ENCODE measurements around the gene SEC31A.
"Not testable (repeated sequence)": the region's sequence is repeated elsewhere in the genome, so short reads cannot be mapped to it uniquely, and the experiment has no call there.

Gene SEC31A

DNA sequence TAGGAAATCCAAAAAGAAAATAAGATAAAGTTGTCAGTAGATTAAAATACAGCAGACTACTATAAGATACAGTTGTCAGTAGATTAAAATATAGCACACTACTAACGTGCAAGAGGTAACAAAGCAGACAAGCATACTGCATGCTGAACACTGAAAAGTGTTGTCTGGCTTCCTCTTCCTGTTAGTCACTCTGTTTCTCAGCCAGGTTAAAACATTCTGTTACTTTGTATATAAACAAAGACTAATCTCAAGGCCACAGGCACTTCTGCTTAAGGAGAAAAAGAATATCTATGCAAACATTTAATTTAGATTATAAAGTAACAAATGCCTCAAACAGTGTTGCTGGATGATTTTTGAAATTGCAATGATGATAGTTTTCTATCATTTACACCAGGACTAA, 51.3 kb downstream of the SEC31A start:
- no peak for DNase-seq (ENCODE audit: low read depth)

- no peak for DNase-seq (ENCODE audit: low read depth)
Measured at GRCh38 chr4:82833696-82834313, 57.1 kb downstream of the SEC31A start.

GRCh38 chr4:82833060-82833459, 57.9 kb downstream of the SEC31A start:
- not testable (repeated sequence) for DNase-seq (ENCODE audit: low read depth)

DNA sequence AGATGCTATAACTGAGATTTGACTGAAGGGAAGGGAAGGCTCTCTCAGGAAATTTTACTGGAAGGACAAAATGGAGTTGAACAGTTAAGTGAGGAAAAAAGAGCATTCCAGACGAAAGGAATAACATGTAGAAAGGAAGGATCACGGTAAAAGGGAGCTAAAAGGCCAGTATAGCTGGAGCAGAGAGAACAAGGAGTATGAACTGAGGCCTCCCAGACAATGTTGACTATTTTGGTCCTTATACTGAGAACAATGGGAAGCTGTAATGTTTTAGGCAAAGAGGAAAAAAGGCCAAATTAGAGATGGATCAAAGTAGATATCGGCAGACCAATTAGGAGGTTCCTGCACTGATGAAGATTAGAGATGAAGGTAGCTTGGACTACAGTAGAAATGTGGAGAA, 65.5 kb downstream of the SEC31A start:
- no peak for DNase-seq (ENCODE audit: low read depth)

DNA sequence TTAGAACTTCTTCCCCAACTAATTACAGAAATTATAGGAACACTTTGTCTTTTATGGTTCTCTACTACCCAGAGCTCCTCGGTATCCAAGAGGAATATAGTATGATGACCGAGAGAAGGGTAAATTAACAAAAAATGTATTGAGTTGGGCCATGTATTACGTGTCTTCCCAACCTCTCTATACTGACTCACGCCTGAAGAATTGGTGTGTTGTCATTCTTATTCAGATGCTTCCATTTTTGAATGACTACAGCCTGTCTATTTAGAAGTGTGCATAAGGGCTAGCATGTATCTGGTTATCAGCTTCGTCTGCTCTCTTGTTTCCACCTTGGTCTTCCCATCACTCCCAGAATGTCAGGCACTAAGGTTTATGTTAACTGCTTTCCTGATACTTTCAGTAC, 67.9 kb downstream of the SEC31A start:
- no peak for DNase-seq (ENCODE audit: low read depth)

DNA sequence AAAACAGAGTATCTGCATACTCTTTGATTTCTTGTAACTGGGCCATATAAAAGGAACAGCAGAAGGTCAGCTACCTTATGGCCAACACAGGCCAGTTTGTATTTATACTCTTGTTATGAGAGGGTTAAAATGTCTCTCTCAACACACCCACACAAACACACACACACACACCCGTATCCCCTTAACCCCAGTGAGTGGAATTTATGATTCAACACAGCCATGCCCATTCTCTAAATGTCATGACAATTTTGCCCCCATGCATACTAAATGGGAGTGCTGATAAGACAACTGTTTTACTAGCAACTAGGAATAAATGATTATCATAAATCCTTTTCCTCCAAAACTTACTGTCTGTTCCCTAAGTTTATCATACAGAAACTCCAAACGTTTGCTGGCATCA, 70.3 kb downstream of the SEC31A start:
- no peak for DNase-seq (ENCODE audit: low read depth)

- no peak for DNase-seq (ENCODE audit: low read depth)
Measured at GRCh38 chr4:82818664-82819662, 72.0 kb downstream of the SEC31A start.

- not testable (repeated sequence) for DNase-seq (ENCODE audit: low read depth)
Measured at GRCh38 chr4:82816874-82817273, 74.1 kb downstream of the SEC31A start.

- DNase-seq (ENCODE audit: low read depth), result no peak
Measured at GRCh38 chr4:82814034-82814433, 76.9 kb downstream of the SEC31A start.

DNA sequence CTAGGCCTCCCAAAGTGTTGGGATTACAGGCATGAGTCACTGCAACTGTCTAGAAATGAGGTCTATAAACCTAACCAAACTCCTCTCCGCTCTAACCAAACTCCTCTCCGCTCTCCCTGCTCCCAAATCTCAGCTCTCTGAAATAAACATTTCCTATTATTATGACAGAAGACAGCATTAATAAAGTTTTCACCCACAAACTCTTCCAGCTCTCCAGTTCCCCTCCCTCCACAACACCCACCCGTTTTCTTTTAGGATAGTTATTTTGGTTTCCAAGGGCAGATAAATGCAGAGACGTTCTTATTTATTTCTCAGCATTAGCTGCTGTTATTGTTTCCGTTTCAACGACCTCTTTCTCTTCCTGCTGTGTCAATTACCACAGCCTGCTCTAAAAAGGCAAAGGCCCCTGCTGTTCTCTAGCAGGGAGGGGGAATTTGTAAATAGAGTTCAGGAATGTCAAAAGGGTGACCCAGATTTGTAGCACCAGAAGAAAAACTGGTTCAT, 79.1 kb downstream of the SEC31A start:
- no peak for DNase-seq (ENCODE audit: low read depth)

- DNase-seq (ENCODE audit: low read depth), result no peak
Measured at GRCh38 chr4:82811392-82811791, 79.6 kb downstream of the SEC31A start.

GRCh38 chr4:82810176-82810575, 80.8 kb downstream of the SEC31A start:
- DNase-seq (ENCODE audit: low read depth), result no peak

DNA sequence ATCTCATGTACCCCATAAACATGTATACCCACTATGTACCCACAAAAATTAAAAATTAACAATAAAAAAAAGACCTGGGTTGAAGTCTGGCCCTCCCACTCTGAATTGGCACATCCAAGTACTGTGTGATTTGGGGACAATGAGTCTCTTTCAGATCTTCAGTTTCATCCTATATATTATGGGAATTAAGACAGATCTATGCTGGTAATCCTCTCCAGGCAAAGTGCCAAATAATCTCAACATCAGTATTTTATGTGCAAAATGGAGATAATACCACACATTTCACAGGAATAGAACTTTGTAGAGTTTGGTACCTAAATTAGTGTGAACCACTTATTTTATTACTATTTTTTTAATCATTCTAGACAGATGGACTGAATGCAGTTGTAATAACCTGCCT, 81.3 kb downstream of the SEC31A start:
- no peak for DNase-seq (ENCODE audit: low read depth)

DNA sequence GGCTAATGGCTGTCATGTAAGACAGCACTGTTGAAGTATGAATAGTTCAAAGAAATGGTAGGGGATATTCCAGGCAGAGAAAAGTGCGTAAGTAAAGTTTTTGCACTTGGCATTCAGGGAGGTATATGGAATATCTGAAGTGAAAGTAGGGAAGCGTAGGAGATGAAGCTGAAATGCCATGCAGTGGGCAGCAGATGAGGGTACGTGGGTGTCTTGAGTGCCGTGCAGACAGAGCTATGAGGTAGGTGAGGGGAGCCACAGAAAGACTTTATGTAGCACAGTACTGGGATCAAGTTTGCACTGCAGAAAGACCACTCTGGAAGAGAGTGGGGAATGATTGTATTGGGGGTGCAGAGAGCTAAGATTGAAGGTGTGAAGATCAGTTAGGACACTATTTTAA, 87.2 kb downstream of the SEC31A start:
- DNase-seq (ENCODE audit: low read depth), result no peak

DNA sequence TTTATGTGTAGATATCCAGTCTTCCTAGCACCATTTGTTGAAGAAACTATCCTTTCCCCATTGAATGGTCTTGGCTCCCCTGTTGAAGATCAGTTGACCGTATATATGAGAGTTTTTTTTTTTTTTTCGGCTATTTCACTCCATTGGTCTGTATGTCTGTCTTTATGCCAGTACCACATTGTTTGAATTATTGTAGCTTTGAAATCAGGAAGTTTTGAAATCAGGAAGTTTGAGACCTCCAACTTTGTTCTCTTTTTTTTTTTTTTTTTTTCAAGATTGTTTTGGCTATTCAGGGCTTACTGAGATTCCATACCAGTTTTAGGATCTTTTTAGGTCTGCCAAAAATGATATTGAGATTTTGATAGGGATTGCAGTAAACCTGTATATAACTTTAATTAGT, 88.0 kb downstream of the SEC31A start:
- no peak for DNase-seq (ENCODE audit: low read depth)

DNA sequence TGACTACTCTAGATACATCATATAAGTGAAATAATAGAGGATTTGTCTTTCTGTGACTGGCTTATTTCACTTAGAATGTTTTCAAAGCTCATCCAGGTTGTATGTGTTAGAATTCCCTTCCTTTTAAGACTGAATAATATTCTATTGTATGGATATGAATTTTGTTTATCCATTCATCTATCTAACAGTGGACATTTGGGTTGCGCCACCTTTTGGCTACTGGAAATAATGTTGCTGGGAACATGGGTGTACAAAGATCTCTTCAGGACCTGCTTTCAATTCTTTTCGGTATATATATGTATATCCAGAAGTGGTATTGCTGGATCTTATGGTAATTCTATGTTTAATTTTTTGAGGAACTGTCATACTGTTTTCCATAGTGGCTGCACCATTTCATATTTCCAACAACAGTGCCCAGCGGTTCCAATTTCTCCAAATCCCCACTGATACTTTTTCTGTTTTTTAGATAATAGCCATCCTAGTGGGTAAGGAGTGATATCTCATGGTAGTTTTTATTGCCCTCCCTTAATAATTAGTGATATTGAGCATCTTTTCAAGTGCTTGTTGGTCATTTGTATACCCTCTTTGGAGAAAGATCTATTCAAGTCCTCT, 88.9 kb downstream of the SEC31A start:
- DNase-seq (ENCODE audit: low read depth), result no peak

DNA sequence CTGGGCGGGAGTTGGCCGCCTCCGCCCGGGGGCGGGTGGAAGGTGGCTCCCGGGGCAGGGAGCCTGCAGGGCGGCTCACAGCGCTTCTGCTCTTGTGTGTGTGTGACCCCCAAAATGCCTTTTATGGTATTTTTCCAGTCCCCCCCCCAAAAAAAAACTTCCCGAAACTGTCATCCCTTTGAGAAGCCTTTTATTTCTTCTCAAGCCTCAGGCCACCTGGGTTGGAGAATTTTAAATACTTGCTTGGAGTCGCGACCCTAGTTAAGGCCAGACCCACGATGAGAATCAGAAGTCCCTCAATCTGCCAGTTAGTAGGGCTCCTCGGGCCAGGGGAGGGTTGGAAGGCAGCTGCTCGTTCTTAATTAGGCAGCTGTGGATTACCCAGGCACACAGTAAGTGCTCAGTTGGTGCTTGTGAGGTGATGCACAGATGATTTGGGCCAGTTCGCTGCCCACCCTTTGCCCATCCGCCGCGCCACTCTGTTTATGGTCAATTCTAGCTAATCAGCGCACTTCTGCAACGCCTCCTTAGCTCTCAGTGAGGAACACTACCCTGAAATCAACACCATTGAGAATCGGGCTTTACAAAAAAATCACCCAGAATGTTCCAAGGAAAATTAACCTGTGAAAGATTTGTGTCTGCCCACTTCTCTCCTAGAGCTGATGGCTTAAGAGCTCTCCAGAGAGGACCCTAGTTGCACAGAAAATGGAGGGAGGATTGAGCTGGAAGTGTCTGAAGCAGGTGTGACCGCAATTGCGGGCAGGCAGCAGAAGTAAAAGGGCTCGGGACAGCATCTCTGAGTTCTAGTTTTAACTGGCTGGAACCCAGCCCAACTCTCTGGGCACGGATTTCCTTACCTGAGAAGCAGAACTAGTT, 91.7 kb downstream of the SEC31A start:
- DNase-seq (ENCODE audit: low read depth), result no peak

- peak; percentile 45 for DNase-seq (ENCODE audit: low read depth)
Measured at GRCh38 chr4:82798168-82799005, 92.6 kb downstream of the SEC31A start, which contains the start of gene SCD5. SCD5 (minus strand) TSS chr4:82798796; CDS start chr4:82798537, 259 bp downstream.

- DNase-seq (ENCODE audit: low read depth), result no peak
Measured at GRCh38 chr4:82797405-82798111, 93.4 kb downstream of the SEC31A start.

DNA sequence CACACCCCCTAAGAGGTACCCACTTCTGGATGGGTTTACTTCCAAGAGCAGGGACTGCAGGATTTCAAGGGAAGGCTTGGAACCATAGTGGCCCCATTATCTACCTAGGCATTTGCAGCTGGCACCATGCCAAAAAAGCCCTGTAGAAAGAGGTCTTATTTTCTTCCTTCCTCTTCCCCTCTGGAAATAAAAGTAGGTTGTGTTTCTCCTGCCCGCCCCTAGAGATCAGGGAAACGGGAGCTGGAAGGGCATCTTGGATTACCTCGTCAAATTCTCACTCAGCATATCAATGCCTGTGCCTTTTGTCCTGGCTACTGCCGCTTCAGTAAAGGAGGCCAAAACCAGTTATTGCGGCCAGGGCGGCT, 93.9 kb downstream of the SEC31A start:
- no peak for DNase-seq (ENCODE audit: low read depth)
